Mesenchymal stem cell (in vitro differentiated cells and primary cell): Measurements from ENCODE around the gene COASY.

Source experiments
- DNase-seq: peaks from one replicate; pipeline ENCODE4 v3.0.0-alpha.2; 2013
- H2AFZ ChIP-seq: one replicate; pipeline ENCODE4 v1.6.1; 2013; ENCODE audit warnings: low read depth, mild to moderate bottlenecking, control low read depth, inconsistent platforms, low read length, moderate library complexity
- H2AK5ac ChIP-seq: 2 replicates; pipeline ENCODE4 v1.6.1; 2013; ENCODE audit warnings: low read length, moderate library complexity, mild to moderate bottlenecking, inconsistent platforms; ENCODE audit not compliant: severe bottlenecking
- H2BK120ac ChIP-seq: one replicate; pipeline ENCODE4 v1.6.1; 2013; ENCODE audit warnings: low read depth, mild to moderate bottlenecking, inconsistent platforms, low read length, moderate library complexity
- H2BK12ac ChIP-seq, 2 experiments: one replicate each; pipeline ENCODE4 v1.6.1; 2013; ENCODE audit warnings: inconsistent platforms in 2 of 2, low read length in 2 of 2, mild to moderate bottlenecking in 2 of 2, moderate library complexity in 2 of 2, control low read depth in 1 of 2
- H2BK15ac ChIP-seq: one replicate; pipeline ENCODE4 v1.6.1; 2013; ENCODE audit warnings: mild to moderate bottlenecking, low read depth, inconsistent platforms; ENCODE audit not compliant: poor library complexity, severe bottlenecking
- H2BK5ac ChIP-seq: 2 replicates; pipeline ENCODE4 v1.6.1; 2013; ENCODE audit warnings: low read depth, mild to moderate bottlenecking, low read length, control low read depth, inconsistent platforms; ENCODE audit not compliant: poor library complexity, severe bottlenecking
- H3K14ac ChIP-seq, 2 experiments: one replicate each; pipeline ENCODE4 v1.6.1; 2013; ENCODE audit warnings: inconsistent platforms in 2 of 2, low read length in 2 of 2, control low read depth in 1 of 2, mild to moderate bottlenecking in 1 of 2, moderate library complexity in 1 of 2
- H3K18ac ChIP-seq, 2 experiments: one replicate each; pipeline ENCODE4 v1.6.1; 2013; ENCODE audit warnings: inconsistent platforms in 2 of 2, low read length in 2 of 2, control low read depth in 1 of 2, low read depth in 1 of 2, mild to moderate bottlenecking in 1 of 2
- H3K23ac ChIP-seq, 2 experiments: one replicate each; pipeline ENCODE4 v1.6.1; 2013; ENCODE audit warnings: inconsistent platforms in 2 of 2, low read length in 2 of 2, mild to moderate bottlenecking in 2 of 2, moderate library complexity in 2 of 2, control low read depth in 1 of 2
- H3K27ac ChIP-seq: 2 replicates; pipeline ENCODE4 v1.5.1; 2013; ENCODE audit warnings: mild to moderate bottlenecking, moderate library complexity, low read length, control low read depth, inconsistent platforms; ENCODE audit not compliant: poor library complexity, severe bottlenecking
- H3K27me3 ChIP-seq, 2 experiments: 2 replicates each; pipeline versions ENCODE4 v1.6.1 to v1.7.0; 2013; ENCODE audit warnings: low read length in 2 of 2, mild to moderate bottlenecking in 2 of 2, moderate library complexity in 2 of 2, control low read depth in 1 of 2, inconsistent platforms in 1 of 2; ENCODE audit not compliant: control insufficient read depth in 1 of 2, insufficient read depth in 1 of 2
- H3K36me3 ChIP-seq, 2 experiments: 2 replicates each; pipeline versions ENCODE4 v1.6.1 to v1.7.0; 2013; ENCODE audit warnings: low read length in 2 of 2, control low read depth in 1 of 2, inconsistent platforms in 1 of 2, low read depth in 1 of 2, mild to moderate bottlenecking in 1 of 2; ENCODE audit not compliant: insufficient read depth in 2 of 2, control insufficient read depth in 1 of 2
- H3K4ac ChIP-seq, 2 experiments: one replicate each; pipeline ENCODE4 v1.6.1; 2013; ENCODE audit warnings: inconsistent platforms in 2 of 2, low read length in 2 of 2, mild to moderate bottlenecking in 2 of 2, moderate library complexity in 2 of 2, control low read depth in 1 of 2, low read depth in 1 of 2
- H3K4me1 ChIP-seq: 2 replicates; pipeline ENCODE4 v1.6.1; 2013; ENCODE audit warnings: low read depth, low read length, control low read depth; ENCODE audit not compliant: control insufficient read depth, insufficient read depth
- H3K4me2 ChIP-seq: 2 replicates; pipeline ENCODE4 v1.6.1; 2013; ENCODE audit warnings: low read length, mild to moderate bottlenecking, inconsistent platforms; ENCODE audit not compliant: poor library complexity, severe bottlenecking
- H3K4me3 ChIP-seq, 2 experiments: 2 replicates each; pipeline versions ENCODE4 v1.5.1 to v1.7.0; 2013; ENCODE audit warnings: low read length in 2 of 2, mild to moderate bottlenecking in 2 of 2, control low read depth in 1 of 2, low read depth in 1 of 2; ENCODE audit not compliant: insufficient read depth in 1 of 2
- H3K79me1 ChIP-seq: replicated peaks from 2 replicates; pipeline ENCODE4 v1.6.1; 2013; ENCODE audit warnings: mild to moderate bottlenecking, control low read depth, low read length, inconsistent platforms; ENCODE audit not compliant: poor library complexity, severe bottlenecking
- H3K9ac ChIP-seq: 2 replicates; pipeline ENCODE4 v1.7.0; 2013; ENCODE audit warnings: mild to moderate bottlenecking, low read length, moderate library complexity
- H3K9me3 ChIP-seq: 2 replicates; pipeline ENCODE4 v1.7.0; 2013; ENCODE audit warnings: mild to moderate bottlenecking, low read length; ENCODE audit not compliant: control insufficient read depth
- H4K8ac ChIP-seq: one replicate; pipeline ENCODE4 v1.6.1; 2013; ENCODE audit warnings: inconsistent platforms, mild to moderate bottlenecking, low read length, moderate library complexity
- H4K91ac ChIP-seq: one replicate; pipeline ENCODE4 v1.6.1; 2013; ENCODE audit warnings: mild to moderate bottlenecking, low read length, inconsistent platforms
- WGBS: methylation state at CpG from one replicate; pipeline ENCODE4 v1.1.7; 2013; ENCODE audit warnings: mixed read lengths; 5-methylcytosine and 5-hydroxymethylcytosine counted together

COASY gene

GRCh38 chr17:42553161-42553818 is 8.7 kb upstream of the COASY start:
- Histone ChIP-seq H3K23ac (no peak overlapping the region), H3K4me3 (peak overlapping the region in 1 of 2 experiments; percentile 95), H3K9me3 (no peaks in the 10 kb centered on the region), H2BK15ac (no peak overlapping the region), H2BK120ac (no peak overlapping the region), H3K79me1 (peaks cover 13% of the 10 kb centered on the region), H3K4me1 (peaks cover 24% of the 10 kb centered on the region), H2BK5ac (no peak overlapping the region), H3K4me2 (no peak overlapping the region), H2BK12ac (no peak overlapping the region), H3K27ac (no peak overlapping the region), H3K4ac (peak overlapping the region in 1 of 2 experiments; percentile 36), H4K8ac (peak overlapping the region; percentile 23), H3K18ac (no peak overlapping the region), H3K9ac (peak overlapping the region; percentile 97), H3K14ac (no peak overlapping the region), H3K36me3 (peaks cover 3 to 15% of the 10 kb centered on the region in 2 experiments), H4K91ac (peak overlapping the region; percentile 28), H2AFZ (no peak overlapping the region), H3K27me3 (no peaks in the 10 kb centered on the region), H2AK5ac (no peak overlapping the region)
- DNase-seq, result peak; percentile 36
- 88% methylated on average over 45 of the region's 45 CpGs for WGBS

DNA sequence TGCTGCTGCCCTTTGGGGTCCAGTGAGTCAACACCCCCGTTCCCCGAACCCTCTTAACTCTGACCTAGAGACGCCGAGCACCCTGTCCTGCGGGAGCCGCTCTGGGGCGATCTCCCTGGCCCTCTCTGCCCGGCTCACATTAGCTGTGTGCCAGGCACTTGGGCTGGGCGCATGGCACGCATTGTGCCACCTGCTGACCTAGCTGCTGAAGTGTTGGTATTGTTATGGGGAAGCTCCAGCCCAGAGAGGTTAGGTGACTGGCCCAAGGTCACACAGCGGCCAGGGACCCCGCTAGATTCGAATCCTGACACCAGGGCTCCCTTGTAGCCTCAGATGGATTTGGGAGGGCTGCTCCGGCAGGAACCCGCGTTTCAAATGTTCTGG is 8.1 kb upstream of the COASY start:
- Histone ChIP-seq H3K4me2 (peak overlapping the region; percentile 96), H2BK120ac (peak overlapping the region; percentile 73), H3K9me3 (no peaks in the 10 kb centered on the region), H2BK12ac (peak overlapping the region in 1 of 2 experiments; percentile 12), H4K8ac (no peak overlapping the region), H3K27me3 (no peaks in the 10 kb centered on the region), H2AFZ (no peak overlapping the region), H4K91ac (peak overlapping the region; percentile 87), H3K9ac (peak overlapping the region; percentile 97), H3K36me3 (peaks cover 3 to 15% of the 10 kb centered on the region in 2 experiments), H2AK5ac (no peak overlapping the region), H3K4me3 (peak overlapping the region; percentile 74 to 95), H3K4me1 (peaks cover 20% of the 10 kb centered on the region), H3K27ac (no peak overlapping the region), H3K23ac (no peak overlapping the region), H3K18ac (peak overlapping the region; percentile 95 to 97), H3K79me1 (peaks cover 13% of the 10 kb centered on the region), H3K4ac (peak overlapping the region; percentile 42 to 100), H2BK15ac (peak overlapping the region; percentile 86), H3K14ac (peak overlapping the region in 1 of 2 experiments; percentile 29), H2BK5ac (no peak overlapping the region)
- no peak for DNase-seq
- WGBS, result 67% methylated on average over 16 of the region's 16 CpGs

DNA sequence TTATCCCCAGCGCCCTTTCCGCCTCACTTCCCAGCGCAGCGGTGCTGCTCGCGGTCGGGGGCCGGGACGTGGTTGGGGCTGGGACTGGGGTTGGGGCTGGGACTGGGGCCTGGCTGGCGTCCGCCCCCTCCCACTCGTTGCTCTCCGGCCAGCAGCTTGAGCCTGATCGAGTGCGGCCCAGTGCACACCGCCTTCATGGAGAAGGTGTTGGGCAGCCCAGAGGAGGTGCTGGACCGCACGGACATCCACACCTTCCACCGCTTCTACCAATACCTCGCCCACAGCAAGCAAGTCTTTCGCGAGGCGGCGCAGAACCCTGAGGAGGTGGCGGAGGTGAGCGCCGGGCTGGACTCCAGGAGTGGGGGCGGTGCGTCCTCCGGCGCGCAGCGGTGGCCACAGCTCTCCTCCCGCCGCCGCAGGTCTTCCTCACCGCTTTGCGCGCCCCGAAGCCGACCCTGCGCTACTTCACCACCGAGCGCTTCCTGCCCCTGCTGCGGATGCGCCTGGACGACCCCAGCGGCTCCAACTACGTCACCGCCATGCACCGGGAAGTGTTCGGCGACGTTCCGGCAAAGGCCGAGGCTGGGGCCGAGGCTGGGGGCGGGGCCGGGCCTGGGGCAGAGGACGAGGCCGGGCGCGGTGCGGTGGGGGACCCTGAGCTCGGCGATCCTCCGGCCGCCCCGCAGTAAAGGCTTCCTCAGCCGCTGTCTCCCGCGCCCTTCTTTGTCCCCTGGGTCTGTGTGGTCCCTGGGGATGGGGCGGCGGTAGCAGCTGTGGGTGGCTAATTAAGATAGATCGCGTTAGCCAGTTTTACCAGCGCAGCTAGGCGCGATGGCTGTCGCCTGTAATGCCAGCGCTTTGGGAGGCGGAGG is 7.5 kb upstream of the COASY start:
- DNase-seq, result peak; percentile 84
- WGBS, result 2% methylated on average over 59 of the region's 82 CpGs
- peak overlapping the region; percentile 72 for H2AFZ ChIP-seq
- peak overlapping the region; percentile 87 for H4K91ac ChIP-seq
- H3K9me3 ChIP-seq, result no peaks in the 10 kb centered on the region
- no peak overlapping the region for H2BK5ac ChIP-seq
- H2AK5ac ChIP-seq, result no peak overlapping the region
- peak overlapping the region; percentile 86 for H2BK15ac ChIP-seq
- H3K4me2 ChIP-seq, result peak overlapping the region; percentile 96
- H4K8ac ChIP-seq, result peak overlapping the region; percentile 93
- peak overlapping the region; percentile 74 to 95 for H3K4me3 ChIP-seq
- H2BK12ac ChIP-seq, result no peak overlapping the region
- H3K23ac ChIP-seq, result peak overlapping the region in 1 of 2 experiments; percentile 91
- H3K9ac ChIP-seq, result peak overlapping the region; percentile 97
- H3K36me3 ChIP-seq, result peaks cover 3 to 15% of the 10 kb centered on the region in 2 experiments
- peak overlapping the region; percentile 97 to 99 for H3K18ac ChIP-seq
- no peaks in the 10 kb centered on the region for H3K27me3 ChIP-seq
- H3K14ac ChIP-seq, result peak overlapping the region in 1 of 2 experiments; percentile 85
- peak overlapping the region; percentile 93 for H3K27ac ChIP-seq
- peak overlapping the region; percentile 75 to 100 for H3K4ac ChIP-seq
- H3K79me1 ChIP-seq, result peaks cover 12% of the 10 kb centered on the region
- H3K4me1 ChIP-seq, result peaks cover 20% of the 10 kb centered on the region
- H2BK120ac ChIP-seq, result peak overlapping the region; percentile 73
